GM21528 (cell line): ENCODE measurements around the gene GNB1L.

ENCODE experiments used
- ATAC-seq: cut with Tn5 transposase; IDR thresholded peaks from one replicate; pipeline ENCODE4 v1.9.1; 2021; ENCODE audit warnings: mild to moderate bottlenecking, moderate library complexity; ENCODE audit not compliant: unreplicated experiment, low FRiP score

The GNB1L gene

DNA sequence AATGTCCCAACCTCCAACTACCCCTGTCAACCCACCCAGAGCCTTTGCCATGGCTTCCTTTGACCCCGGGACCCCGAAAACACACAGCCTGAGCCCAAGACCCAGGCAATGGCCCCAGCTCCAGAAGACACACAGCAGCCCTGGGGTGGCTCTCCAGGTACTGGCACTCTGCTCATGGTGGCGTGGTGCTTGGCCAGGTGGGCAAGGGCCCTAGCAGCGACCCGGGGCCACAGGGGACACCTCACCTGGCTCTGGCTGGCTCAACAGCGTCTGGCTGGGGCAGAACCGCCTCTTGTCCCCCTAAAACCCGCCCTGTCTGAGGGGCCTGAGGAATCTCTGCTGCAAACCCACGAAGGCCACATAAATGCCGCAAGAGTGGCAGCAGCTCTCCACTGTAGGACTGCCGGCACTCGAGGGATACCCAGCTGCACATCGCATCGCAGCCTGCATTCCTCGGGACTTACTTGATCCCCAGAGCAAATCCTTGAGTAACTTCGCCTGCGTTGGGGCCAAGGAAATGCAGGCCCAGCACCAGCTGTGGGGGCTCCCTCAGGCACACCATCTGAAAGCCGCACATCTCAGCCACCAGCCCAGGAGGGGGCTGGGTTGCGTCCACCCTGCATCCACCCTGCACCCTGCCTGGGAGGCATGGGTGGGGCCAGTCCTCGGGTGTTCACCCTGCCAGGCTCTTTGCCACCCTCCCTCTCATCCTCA is 23.1 kb upstream of the GNB1L start:
- ATAC-seq: no peak

- ATAC-seq: no peak
These were observed 22.4 kb upstream of the GNB1L start for GRCh38 chr22:19876941-19877625.

DNA sequence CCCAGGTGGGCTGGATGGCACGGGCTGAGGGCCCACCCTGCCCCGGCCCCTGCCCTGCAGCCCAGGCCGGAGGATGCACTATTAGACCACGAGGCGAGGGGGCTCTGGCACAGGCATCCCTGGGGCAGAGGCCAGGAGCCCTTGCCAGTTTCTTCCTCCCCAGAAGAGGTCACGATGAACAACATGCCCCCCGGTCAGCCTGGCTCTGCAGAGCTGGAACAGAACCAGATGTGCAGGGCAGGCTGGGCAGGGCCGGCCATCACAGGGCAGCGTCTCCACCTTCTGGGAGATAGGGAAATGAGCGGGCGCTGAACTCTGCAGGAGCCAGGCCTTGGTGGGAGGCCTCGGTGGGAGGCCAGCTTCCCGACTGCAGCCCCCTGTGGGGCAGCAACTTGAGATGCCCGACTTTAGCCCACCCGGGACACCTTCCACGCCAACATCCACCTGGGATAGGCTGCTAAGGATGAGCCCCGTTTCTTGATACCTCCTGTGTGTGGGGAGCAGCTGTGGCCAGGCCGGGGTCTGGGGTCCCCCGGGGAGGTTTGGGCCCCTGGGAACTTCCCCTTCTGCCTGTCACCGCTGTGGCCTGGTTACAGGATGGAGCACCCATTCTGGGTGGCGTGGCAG is 21.8 kb upstream of the GNB1L start:
- ATAC-seq: no peak

DNA sequence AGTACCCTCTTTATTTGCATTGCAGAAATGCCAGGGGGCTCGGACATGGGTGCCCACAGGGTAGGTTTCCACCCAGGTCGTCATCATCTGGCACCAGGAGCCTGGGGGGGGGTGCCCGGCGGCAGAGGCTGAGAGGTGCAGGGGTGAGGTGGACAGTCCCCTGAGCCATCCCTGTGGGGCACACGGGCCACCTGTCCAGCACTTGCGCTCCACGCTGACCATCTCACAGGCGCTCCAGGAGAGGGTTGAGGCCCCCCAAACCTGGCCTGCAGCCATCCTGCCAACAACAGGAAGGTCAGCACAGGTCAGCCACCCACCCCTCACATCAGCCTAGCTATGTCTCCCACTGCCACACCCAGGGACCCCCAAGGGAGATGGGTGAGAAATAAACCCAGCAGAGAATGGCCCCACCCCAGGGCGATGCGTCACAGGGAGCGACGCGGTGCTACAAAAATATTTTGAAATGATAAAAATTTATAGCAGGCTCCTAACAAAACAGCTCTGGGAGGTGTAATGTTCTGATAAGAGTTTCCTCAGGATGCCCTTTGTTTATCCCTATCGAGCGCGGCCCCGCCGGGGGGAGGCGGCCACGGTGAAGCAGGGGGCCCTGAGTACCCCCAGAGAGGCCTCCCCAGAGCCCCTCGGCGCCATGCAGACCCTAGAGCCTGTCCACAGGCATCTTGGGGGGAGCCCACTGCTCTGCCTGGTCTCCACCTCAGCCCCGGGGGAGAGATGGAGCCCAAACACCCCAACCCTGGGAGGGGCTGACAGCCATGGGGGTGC is 21.0 kb upstream of the GNB1L start:
- no peak for ATAC-seq

GRCh38 chr22:19875061-19875530 is 20.4 kb upstream of the GNB1L start:
- ATAC-seq: no peak

DNA sequence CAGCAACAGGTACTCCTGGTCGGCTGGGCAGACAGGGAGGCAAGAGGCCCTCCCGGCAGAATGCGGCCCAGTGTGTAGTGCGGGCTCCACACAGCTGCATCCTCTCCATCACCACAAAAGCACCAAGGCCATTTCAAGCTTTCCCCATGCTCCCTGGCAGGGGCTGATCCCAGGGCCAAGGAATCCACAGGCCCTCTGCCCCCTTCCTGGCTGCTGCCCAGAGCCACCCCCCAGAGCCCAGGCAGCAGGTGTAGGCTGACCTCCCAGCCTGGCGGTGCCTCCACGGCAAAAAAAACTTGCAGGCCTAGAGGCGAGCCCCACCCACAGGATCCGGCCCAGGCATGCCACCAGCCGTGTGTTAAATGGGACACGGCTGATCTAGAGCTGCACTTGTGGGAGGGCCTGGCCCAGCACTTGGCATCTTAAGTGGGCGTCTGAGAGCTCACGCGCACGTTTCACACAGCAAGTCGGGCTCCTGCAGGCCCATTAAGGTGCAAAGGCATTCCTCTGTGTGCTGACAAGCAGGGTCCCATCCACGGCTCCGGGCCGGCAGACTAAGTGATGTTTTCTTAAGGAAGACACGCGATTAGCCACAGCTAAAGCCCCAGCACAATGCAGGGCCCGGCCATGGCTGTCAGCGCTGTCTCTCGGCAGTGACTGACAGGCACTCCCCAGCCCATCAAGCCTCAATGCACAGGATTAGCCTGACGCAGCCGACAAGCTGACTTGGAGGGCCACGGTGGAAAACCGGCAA is 19.8 kb upstream of the GNB1L start:
- ATAC-seq: no peak

DNA sequence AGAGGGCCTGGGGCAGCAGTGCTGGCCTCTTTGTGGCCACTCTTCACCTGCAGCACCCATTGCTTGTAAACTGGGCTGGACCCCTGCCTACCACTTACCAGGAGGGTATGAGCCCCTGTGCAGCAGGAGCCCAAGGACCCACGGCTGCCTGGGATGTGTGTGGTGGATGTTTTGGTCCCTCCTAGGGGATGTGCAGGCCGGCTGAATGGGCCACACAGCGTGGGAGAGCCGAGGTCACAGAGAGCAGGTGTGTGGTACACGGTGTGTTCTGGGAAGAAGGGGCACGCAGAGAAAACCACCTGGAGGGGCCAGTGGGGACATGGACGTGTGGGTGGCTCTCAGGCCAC is 19.3 kb upstream of the GNB1L start:
- ATAC-seq: no peak

DNA sequence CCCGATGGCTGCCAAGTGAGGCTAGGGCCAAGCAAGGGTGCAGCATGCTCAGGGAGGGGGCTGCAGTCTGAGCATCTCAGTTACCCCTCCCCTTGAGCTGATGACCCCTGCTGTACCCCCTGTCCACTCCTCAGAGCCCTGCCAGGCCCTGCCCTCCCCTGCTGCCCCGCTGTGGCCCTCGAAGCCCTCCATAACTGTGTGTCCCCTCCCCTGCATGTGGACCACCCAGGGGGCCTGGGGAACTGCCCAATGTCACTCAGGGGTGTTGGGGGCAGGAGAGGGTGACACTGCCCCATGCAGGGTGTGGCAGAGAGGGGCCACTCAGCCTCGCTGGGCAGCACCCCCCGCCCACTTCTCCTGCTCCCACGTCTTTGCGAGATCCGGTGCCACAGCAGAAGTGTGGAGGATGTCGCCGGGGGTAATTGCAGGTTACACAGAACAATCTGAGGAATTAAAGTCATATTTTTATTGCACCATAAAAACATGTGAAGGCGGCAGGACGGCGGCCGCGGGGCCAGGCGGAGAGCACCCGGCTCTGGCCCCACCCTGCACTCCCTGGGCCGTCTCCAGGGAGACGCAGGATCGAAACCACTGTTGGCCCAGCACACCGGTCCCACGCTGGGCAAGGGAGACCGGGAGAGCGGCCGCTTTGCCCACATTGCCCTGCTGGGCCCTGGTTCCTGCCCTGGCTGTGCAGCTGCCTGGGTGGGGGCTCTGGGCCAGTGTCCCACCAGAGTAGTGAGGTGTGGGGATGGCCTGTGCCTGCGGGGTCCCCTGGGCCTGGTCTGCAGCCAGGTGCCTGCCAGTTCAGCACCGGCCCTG is 18.7 kb upstream of the GNB1L start:
- no peak for ATAC-seq

DNA sequence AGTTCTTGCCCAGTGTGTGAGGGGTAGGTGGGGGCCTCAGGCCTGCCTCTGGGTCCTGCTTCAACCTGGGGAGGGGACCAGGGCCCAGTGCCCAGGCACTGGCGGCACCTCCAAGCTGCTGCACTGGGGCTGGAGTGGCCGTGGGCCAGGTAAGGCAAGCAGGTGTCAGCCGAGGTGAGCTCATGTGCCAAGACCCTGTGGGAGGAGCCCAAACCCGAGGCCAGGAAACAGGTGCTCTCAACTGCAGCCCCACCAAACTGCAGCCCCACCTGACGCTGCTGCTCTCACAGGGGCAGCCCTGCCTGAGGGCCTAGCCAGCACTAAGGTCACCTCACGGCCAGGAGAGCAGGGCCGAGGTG is 18.1 kb upstream of the GNB1L start:
- no peak for ATAC-seq

GRCh38 chr22:19871845-19872778 is 17.4 kb upstream of the GNB1L start:
- ATAC-seq: no peak

DNA sequence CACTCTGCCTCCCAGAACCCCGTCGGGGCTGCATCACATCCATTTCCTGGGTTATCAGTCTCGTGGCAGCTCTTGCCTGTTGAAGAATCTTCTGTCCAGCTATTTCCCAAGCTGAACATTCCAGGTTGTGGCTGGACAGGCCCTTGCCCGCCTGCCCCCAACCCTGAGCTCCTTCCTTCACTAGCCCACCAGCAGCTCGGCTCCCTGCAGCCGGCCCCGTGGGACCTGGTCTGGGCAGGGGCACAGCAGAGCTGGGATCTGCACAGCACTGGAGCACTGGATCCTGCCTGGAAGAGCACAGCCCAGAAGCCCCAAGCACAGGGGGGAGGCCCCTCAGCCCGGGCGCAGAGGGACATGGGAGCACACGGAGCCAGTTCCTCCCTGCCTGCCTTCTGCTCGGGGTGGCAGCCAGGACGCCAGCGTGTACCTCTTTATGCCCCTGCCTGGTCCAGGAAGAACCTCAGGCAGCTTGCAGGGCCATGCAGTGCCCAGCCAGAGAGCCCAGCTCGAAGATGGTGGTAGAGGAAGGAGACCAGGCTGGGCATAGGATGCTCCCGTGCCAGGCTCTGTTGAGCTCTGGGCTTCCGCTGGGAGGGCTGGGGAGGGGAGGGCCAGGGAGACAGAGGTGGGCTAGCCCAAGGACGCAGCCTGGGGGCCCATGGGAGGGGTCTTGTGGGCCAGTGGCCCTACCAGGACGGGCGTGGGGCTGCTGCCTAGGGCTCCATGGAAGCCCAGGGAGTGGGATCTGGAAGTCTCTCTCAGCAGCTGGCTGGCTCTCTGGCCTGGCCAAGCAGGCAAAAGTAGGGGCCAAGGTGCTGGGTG is 16.6 kb upstream of the GNB1L start:
- ATAC-seq: no peak

DNA sequence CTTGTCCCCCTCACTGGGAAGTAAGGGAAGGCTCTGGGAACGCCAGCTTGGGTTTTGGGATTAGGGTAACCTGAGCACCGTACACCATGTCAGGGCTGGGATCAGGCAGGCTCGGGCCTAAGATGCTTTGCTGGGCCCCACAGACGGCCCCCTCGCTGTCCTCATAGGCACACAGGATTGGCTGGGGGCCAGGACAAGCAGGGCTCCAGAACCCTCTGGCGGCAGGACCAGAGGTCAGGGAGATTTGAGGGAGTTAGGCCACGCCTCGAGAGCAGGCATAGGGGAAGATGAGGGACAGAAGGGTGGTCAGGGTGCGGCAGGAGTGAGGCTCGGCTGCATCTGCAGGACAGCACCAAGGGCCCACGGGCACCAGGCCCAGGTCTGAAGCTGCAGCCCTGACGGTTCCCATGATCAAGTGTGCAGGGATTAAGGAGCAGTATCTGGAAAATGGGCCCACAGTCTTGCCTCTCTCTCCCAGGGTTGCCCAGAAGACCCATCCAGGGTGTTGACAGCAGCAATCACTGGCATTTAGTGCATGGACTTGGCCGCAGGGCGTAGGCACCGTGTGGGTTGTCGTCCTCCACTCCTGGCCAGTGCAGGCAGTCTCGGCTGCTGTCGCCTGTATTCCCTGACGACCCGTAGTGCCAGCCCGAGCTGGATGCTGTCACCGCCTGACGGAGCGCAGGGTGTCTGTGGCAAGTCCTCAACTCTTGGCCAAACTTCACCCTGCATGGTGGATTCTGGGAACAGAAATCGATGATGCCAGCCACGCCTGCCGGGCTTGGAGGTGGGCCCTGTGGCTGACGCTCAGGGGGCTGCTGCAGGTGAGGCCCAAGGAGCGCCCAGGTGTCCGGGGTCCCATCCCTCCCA is 15.7 kb upstream of the GNB1L start:
- no peak for ATAC-seq

DNA sequence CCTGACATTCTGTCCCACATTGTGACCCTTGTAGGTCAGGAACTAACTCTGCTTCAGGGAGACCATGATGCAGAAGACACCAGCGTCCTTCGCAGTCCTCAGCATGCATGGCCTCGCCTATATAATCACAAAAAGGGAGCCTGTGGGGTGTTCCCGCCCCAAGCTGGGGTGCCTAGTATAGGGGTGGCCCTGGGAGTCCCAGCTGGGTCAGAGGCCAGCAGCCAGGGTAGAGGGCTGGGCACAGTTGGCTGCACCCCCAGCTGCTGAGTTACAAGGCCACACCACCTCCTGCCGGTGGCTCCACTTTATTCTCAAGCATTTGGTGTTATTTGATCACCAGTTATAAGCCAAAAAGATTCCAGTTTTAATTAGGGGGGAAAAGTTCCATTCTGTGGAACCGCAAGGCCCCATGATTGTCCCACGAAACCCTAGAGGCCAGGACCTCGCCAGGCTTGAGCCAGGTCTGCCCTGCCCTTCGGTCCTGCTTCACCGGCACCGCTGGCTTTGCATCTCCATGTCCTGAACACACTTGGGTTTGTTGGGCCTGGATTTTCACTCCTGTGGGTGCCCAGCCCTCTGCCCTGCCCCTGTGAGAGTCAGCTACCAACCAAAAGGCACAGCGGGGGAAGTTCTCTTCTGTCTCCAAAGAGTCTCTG is 15.0 kb upstream of the GNB1L start:
- ATAC-seq: no peak

GRCh38 chr22:19868773-19869471 is 14.2 kb upstream of the GNB1L start:
- ATAC-seq: no peak

DNA sequence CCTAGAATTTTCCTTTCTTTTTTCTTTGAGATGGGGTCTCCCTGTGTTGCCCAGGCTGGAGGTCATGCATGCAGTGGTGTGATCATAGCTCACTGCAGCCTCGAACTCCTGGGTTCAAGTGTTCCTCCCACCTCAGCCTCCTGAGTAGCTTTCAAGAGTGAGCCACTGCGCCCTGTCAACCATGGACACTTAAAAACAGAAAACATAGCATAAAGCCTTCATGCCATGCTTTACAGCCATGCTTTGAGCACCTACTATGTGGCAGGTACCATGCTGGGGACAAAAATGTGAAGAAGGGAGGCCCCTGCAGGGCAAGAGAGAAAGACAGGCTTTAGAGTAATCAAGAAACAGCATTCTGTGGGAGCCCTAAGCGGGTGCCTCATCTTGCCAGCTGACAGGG is 13.7 kb upstream of the GNB1L start:
- ATAC-seq: no peak

DNA sequence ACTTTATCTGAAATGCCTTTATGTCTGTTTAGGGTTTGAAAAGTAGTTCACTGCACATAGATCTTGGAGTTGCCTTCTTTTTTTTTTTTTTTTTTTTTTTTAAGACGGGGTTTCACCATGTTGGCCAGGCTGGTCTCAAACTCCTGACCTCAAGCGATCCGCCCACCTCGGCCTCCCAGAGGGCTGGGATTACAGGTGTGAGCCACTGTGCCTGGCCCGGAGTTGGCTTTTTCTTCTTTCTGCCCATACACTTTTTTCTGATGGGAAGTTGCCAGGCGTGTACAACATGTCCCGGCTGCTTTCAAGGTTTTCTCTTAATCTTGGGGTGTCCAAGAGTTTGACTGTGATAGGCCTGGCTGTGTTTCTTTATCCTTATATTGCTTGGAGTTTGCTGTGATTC is 12.9 kb upstream of the GNB1L start:
- no peak for ATAC-seq
